ENCODE measurements around the gene SLC35E2B.
"Not testable (repeated sequence)": the region's sequence is repeated elsewhere in the genome, so short reads cannot be mapped to it uniquely, and the experiment has no call there.

GRCh38 chr1:1741013-1741412 lies 48.4 kb upstream of the SLC35E2B start:
- TF ChIP-seq, protein P1, sequence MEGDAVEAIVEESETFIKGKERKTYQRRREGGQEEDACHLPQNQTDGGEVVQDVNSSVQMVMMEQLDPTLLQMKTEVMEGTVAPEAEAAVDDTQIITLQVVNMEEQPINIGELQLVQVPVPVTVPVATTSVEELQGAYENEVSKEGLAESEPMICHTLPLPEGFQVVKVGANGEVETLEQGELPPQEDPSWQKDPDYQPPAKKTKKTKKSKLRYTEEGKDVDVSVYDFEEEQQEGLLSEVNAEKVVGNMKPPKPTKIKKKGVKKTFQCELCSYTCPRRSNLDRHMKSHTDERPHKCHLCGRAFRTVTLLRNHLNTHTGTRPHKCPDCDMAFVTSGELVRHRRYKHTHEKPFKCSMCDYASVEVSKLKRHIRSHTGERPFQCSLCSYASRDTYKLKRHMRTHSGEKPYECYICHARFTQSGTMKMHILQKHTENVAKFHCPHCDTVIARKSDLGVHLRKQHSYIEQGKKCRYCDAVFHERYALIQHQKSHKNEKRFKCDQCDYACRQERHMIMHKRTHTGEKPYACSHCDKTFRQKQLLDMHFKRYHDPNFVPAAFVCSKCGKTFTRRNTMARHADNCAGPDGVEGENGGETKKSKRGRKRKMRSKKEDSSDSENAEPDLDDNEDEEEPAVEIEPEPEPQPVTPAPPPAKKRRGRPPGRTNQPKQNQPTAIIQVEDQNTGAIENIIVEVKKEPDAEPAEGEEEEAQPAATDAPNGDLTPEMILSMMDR (IDR thresholded peaks at IDR 0.05) = not testable (repeated sequence)
- TF ChIP-seq ATF3 (CRISPR knock-in tag; conservative IDR thresholded peaks at IDR 0.05); SMAD3 (CRISPR knock-in tag; IDR thresholded peaks at IDR 0.05; ENCODE audit: borderline replicate concordance); ZNF138 (CRISPR knock-in tag; conservative IDR thresholded peaks at IDR 0.05): not testable (repeated sequence)
